Stimulated activated CD8-positive, alpha-beta memory T cell treated with anti-CD3 and anti-CD28 coated beads, Interleukin-4, amount 100 ng/mL, for 24 hours (primary cell): ENCODE data around the gene PLPP3.

ENCODE experiments used
- DNase-seq: peaks from one replicate; pipeline ENCODE4 v3.0.0-alpha.2; 2020; ENCODE audit warnings: low read depth

Gene PLPP3

GRCh38 chr1:56459260-56459659, 120.1 kb downstream of the PLPP3 start:
- no peak for DNase-seq

GRCh38 chr1:56457756-56458375, 121.5 kb downstream of the PLPP3 start:
- DNase-seq = no peak

GRCh38 chr1:56456435-56457101, 122.8 kb downstream of the PLPP3 start:
- DNase-seq = no peak

GRCh38 chr1:56453417-56454078, 125.8 kb downstream of the PLPP3 start:
- no peak for DNase-seq

- no peak for DNase-seq
These were observed 126.3 kb downstream of the PLPP3 start for GRCh38 chr1:56453016-56453415.

GRCh38 chr1:56452027-56453011, 127.0 kb downstream of the PLPP3 start:
- no peak for DNase-seq

- no peak for DNase-seq
These were observed 127.9 kb downstream of the PLPP3 start for GRCh38 chr1:56451491-56451890.

- no peak for DNase-seq
These were observed 129.2 kb downstream of the PLPP3 start for GRCh38 chr1:56450004-56450666.

- DNase-seq = no peak
These were observed 130.6 kb downstream of the PLPP3 start for GRCh38 chr1:56448529-56449300.

GRCh38 chr1:56447823-56448222, 131.5 kb downstream of the PLPP3 start:
- DNase-seq = no peak

- no peak for DNase-seq
These were observed 132.7 kb downstream of the PLPP3 start for GRCh38 chr1:56446531-56447098.

- DNase-seq = no peak
These were observed 134.3 kb downstream of the PLPP3 start for GRCh38 chr1:56444960-56445646.
